ENCODE data around the gene ADCK1. TPM values are rescaled to one million over a fixed set of nuclear protein-coding genes. Genes with fewer than 3 reads are reported as not detected.

The ADCK1 gene
- total and polyA plus RNA-seq, 2 donors (not counting 1 experiment from before 2014, with no cell fraction given), result 10.6 to 18.3 TPM

DNA sequence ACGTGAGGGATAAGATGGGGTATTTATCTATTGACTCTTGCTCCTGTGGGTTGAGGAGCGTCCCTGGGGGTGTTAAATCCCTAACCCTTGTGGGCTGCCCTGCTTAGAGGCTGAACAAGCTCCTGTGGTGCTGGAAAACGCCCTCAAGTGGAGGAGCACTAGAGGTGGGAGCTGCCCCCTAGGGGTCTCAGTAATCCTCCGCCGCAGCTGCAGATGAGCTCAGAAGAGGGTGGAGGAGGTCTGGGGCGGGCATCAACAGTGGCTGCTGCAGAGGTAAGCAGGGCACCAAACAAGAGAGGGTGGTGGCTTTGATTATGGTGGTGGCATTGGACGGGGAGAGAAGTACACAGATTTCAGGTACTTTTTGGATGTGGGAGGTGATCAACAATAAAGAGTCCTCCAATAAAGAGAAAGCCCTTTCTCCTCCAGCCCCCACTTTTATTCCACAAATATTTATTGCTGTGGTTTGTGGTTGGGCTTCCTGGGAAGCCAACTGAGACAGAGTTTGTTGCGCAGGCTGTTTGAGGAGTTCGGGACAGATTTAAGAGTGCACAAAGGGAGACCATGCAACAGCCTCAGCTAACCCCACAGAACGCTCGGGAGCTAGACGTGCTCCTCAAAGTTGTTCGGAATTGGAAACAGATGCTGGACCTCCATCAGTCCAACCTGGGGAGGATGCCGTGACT is 179.9 kb downstream of the ADCK1 start:
- ATAC-seq (ENCODE audit: low read depth), result no peak
- no peaks in the 10 kb centered on the region for H3K36me3 ChIP-seq (replicated peaks in 1 of 2; ENCODE audit: control extremely low read depth in 1 of 2, control insufficient read depth in 1 of 2, extremely low read depth in 1 of 2, insufficient read depth in 2 of 2, low read length in 1 of 2)
- Mint-ChIP-seq H3K9me3 (ENCODE audit: insufficient read depth) (no peaks in the 10 kb centered on the region), H3K4me1 (peaks cover 2% of the 10 kb centered on the region), H3K4me3 (no peak overlapping the region), H3K27me3 (peaks cover 35% of the 10 kb centered on the region), H3K27ac (no peak overlapping the region)
- H3K27ac ChIP-seq (ENCODE audit: low read length in 2 of 2), result no peak overlapping the region
- no peaks in the 10 kb centered on the region for H3K79me2 ChIP-seq (ENCODE audit: control insufficient read depth, insufficient read depth, low read length)
- H3K4me2 ChIP-seq (replicated peaks; ENCODE audit: low read depth, low read length, poor library complexity, severe bottlenecking), result no peak overlapping the region
- DNase-seq, result no peak
- no peaks in the 10 kb centered on the region for H3K9me3 ChIP-seq (ENCODE audit: control extremely low read depth in 1 of 3, control insufficient read depth in 2 of 3, insufficient read depth in 1 of 3, low read length in 2 of 3)
- TF ChIP-seq EZH2 (IDR thresholded peaks at IDR 0.05; ENCODE audit: borderline replicate concordance, insufficient read depth, low read depth, low read length, poor library complexity, severe bottlenecking), result no peak
- TF ChIP-seq, protein P1, sequence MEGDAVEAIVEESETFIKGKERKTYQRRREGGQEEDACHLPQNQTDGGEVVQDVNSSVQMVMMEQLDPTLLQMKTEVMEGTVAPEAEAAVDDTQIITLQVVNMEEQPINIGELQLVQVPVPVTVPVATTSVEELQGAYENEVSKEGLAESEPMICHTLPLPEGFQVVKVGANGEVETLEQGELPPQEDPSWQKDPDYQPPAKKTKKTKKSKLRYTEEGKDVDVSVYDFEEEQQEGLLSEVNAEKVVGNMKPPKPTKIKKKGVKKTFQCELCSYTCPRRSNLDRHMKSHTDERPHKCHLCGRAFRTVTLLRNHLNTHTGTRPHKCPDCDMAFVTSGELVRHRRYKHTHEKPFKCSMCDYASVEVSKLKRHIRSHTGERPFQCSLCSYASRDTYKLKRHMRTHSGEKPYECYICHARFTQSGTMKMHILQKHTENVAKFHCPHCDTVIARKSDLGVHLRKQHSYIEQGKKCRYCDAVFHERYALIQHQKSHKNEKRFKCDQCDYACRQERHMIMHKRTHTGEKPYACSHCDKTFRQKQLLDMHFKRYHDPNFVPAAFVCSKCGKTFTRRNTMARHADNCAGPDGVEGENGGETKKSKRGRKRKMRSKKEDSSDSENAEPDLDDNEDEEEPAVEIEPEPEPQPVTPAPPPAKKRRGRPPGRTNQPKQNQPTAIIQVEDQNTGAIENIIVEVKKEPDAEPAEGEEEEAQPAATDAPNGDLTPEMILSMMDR (IDR thresholded peaks at IDR 0.05), result no peak
- intact Hi-C loops (cut with micrococcal nuclease), result no loop called here
- H3K9ac ChIP-seq (ENCODE audit: low read length), result no peak overlapping the region
- no peaks in the 10 kb centered on the region for H4K20me1 ChIP-seq (ENCODE audit: control insufficient read depth, insufficient read depth, low read length, poor library complexity, severe bottlenecking)
- H3K4me3 ChIP-seq (ENCODE audit: control extremely low read depth in 1 of 5, extremely low read depth in 1 of 5, insufficient read depth in 1 of 5, low read depth in 2 of 5, low read length in 4 of 5), result no peak overlapping the region
- peaks cover 0 to 19% (median 2%) of the 10 kb centered on the region in 4 experiments for H3K27me3 ChIP-seq (replicated peaks in 1 of 4; ENCODE audit: control extremely low read depth in 1 of 4, control insufficient read depth in 3 of 4, insufficient read depth in 4 of 4, low read length in 3 of 4)
- H3K4me1 ChIP-seq (ENCODE audit: control insufficient read depth in 2 of 2, insufficient read depth in 2 of 2, low read length in 2 of 2), result no peaks in the 10 kb centered on the region
- POLR2A ChIA-PET, result no interaction called here
- CTCF ChIA-PET, result no interaction called here
- no peak overlapping the region for H2AFZ ChIP-seq (ENCODE audit: insufficient read depth, low read depth, low read length, poor library complexity, severe bottlenecking)
- 46% methylated on average over 12 of the region's 14 CpGs for whole genome bisulfite sequencing (ENCODE audit: insufficient coverage)

DNA sequence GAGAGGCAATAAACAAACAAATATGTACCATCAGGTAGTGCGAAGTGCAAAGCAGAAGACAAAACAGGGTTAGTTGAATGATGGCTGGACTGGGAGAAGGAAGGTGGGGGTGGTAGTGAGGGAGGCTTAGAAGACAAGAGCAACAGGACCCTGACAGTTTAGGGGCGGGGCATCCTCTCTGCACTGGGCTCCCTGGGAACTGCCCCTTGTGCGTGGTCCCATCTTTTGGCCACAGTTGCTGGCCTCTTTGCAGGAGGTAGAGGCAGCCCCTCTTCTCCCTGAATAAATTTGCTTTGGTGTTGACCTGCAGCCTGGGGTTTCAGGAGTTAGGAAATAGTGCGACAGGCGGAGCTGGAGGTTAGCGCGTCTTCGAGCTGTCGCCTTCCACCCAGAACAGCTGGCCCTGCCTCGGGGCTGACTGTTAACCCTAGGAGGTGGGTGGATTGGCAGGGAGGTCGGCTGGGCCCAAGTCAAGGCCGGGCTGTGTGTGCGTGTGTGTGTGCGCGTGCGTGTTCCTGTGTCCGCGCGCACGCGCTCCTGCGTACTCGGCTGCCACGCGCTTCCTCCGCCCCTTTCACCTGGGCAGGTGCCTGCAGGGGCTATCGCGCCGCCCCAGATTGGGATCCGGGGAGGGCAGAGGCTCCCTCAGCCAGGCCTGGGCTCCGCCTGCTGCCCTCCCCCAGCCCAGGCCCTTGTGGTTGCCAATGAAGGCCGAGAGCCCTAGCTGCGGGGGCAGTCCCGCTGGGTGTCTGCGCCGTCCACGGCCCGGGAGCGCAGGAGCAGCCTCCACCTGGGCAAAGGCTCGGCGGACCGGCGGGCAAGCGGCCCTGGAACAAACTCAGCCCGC is 180.8 kb downstream of the ADCK1 start:
- Histone ChIP-seq H3K4me3 (ENCODE audit: control extremely low read depth in 1 of 5, extremely low read depth in 1 of 5, insufficient read depth in 1 of 5, low read depth in 2 of 5, low read length in 4 of 5) (peak overlapping the region in 1 of 5 experiments; percentile 5), H2AFZ (ENCODE audit: insufficient read depth, low read depth, low read length, poor library complexity, severe bottlenecking) (peak overlapping the region; percentile 42), H3K4me1 (ENCODE audit: control insufficient read depth in 2 of 2, insufficient read depth in 2 of 2, low read length in 2 of 2) (no peaks in the 10 kb centered on the region), H3K79me2 (ENCODE audit: control insufficient read depth, insufficient read depth, low read length) (no peaks in the 10 kb centered on the region), H3K36me3 (replicated peaks in 1 of 2; ENCODE audit: control extremely low read depth in 1 of 2, control insufficient read depth in 1 of 2, extremely low read depth in 1 of 2, insufficient read depth in 2 of 2, low read length in 1 of 2) (no peaks in the 10 kb centered on the region), H3K9me3 (ENCODE audit: control extremely low read depth in 1 of 3, control insufficient read depth in 2 of 3, insufficient read depth in 1 of 3, low read length in 2 of 3) (no peaks in the 10 kb centered on the region), H3K9ac (ENCODE audit: low read length) (no peak overlapping the region), H4K20me1 (ENCODE audit: control insufficient read depth, insufficient read depth, low read length, poor library complexity, severe bottlenecking) (no peaks in the 10 kb centered on the region), H3K27ac (ENCODE audit: low read length in 2 of 2) (no peak overlapping the region), H3K27me3 (replicated peaks in 1 of 4; ENCODE audit: control extremely low read depth in 1 of 4, control insufficient read depth in 3 of 4, insufficient read depth in 4 of 4, low read length in 3 of 4) (peaks cover 0 to 19% (median 2%) of the 10 kb centered on the region in 4 experiments), H3K4me2 (replicated peaks; ENCODE audit: low read depth, low read length, poor library complexity, severe bottlenecking) (peak overlapping the region; percentile 33)
- Mint-ChIP-seq H3K4me1 (peaks cover 2% of the 10 kb centered on the region), H3K27ac (no peak overlapping the region), H3K27me3 (peaks cover 39% of the 10 kb centered on the region), H3K9me3 (ENCODE audit: insufficient read depth) (no peaks in the 10 kb centered on the region), H3K4me3 (no peak overlapping the region)
- CTCF ChIA-PET, result no interaction called here
- intact Hi-C loops (cut with micrococcal nuclease), result no loop called here
- ATAC-seq (ENCODE audit: low read depth) (no peak), DNase-seq (no peak)
- POLR2A ChIA-PET, result no interaction called here
- 19% methylated on average over 45 of the region's 45 CpGs for WGBS (ENCODE audit: insufficient coverage)
- TF ChIP-seq EZH2 (IDR thresholded peaks at IDR 0.05; ENCODE audit: borderline replicate concordance, insufficient read depth, low read depth, low read length, poor library complexity, severe bottlenecking), result no peak
- TF ChIP-seq, protein P1 (IDR thresholded peaks at IDR 0.05), result no peak

All from B cell (primary cell).